Endothelial cell of umbilical vein (primary cell): ENCODE data around the gene EPYC. TPM values are rescaled to one million over a fixed set of nuclear protein-coding genes. Genes with fewer than 3 reads are reported as not detected.

Experiments
- BruUV-seq: library from RNA; stranded (reverse); fragments of 400-500 nt; replicated peaks from 2 replicates; lab custom pipeline; 2021; lab: Mats Ljungman, UMichigan
- CTCF ChIA-PET: fragments of 300-600, 350-600 bp; sonication (Branson Sonifier 250); formaldehyde crosslinking; loops from one replicate; lab custom pipeline; 2021; ENCODE audit warnings: antibody characterized with exemption, inconsistent platforms; lab: Charles Lee
- POLR2A ChIA-PET: fragments of 300-600, 350-600 bp; sonication (Branson Sonifier 250); formaldehyde crosslinking; loops from one replicate; lab custom pipeline; 2021; ENCODE audit warnings: antibody characterized with exemption, inconsistent platforms; lab: Charles Lee
- DNase-seq: peaks from one replicate; pipeline ENCODE4 v3.0.0-alpha.2; 2011; ENCODE audit warnings: low read depth, low spot score
- FAIRE-seq: peaks from 2 replicates; lab custom pipeline; 2011; peaks lifted over from hg19 to GRCh38; lab: Jason Lieb, UNC
- H2AFZ ChIP-seq: 2 replicates; pipeline ENCODE4 v1.6.0; 2012; ENCODE audit warnings: low read depth, low read length, control low read depth, inconsistent platforms
- H3K27ac ChIP-seq: 2 replicates; pipeline ENCODE4 v1.5.1; 2011; ENCODE audit warnings: low read depth, mild to moderate bottlenecking, control low read depth, low read length, moderate library complexity; ENCODE audit not compliant: insufficient read depth
- H3K27me3 ChIP-seq, 2 experiments: 2 replicates each; pipeline versions ENCODE4 v1.6.0 to v1.6.1; 2011; ENCODE audit warnings: low read length in 2 of 2, mixed read lengths in 1 of 2; ENCODE audit not compliant: control insufficient read depth in 2 of 2, insufficient read depth in 2 of 2
- H3K36me3 ChIP-seq, 2 experiments: 2 replicates in 1 of 2; 3 replicates in 1 of 2; pipeline ENCODE4 v1.5.1; 2011; ENCODE audit warnings: low read length in 2 of 2, mild to moderate bottlenecking in 1 of 2, moderate library complexity in 1 of 2; ENCODE audit not compliant: control insufficient read depth in 2 of 2, insufficient read depth in 2 of 2; ENCODE audit errors: extremely low read depth in 1 of 2
- H3K4me1 ChIP-seq: 3 replicates; pipeline ENCODE4 v1.5.1; 2011; ENCODE audit warnings: mild to moderate bottlenecking, low read length; ENCODE audit not compliant: control insufficient read depth, insufficient read depth; ENCODE audit errors: extremely low read depth
- H3K4me2 ChIP-seq: 2 replicates; pipeline ENCODE4 v1.6.1; 2011; ENCODE audit warnings: low read length, control low read depth, mixed read lengths; ENCODE audit not compliant: insufficient read depth
- H3K4me3 ChIP-seq, 3 experiments: fragments of 200-600 bp in 1 of 3; sonication (generic), shearing (Covaris generic) in 1 of 3; replicated peaks in 1 of 3; 2 replicates each; pipeline ENCODE4 v1.5.1; 2011 to 2016; ENCODE audit warnings: control low read depth in 3 of 3, low read length in 3 of 3, mild to moderate bottlenecking in 2 of 3, inconsistent platforms in 1 of 3, low read depth in 1 of 3, moderate library complexity in 1 of 3; ENCODE audit not compliant: insufficient read depth in 1 of 3
- H3K79me2 ChIP-seq: 2 replicates; pipeline ENCODE4 v1.6.0; 2012; ENCODE audit warnings: low read length, inconsistent platforms; ENCODE audit not compliant: control insufficient read depth, insufficient read depth
- H3K9ac ChIP-seq: replicated peaks from 2 replicates; pipeline ENCODE3; 2011; ENCODE audit warnings: low read length, control low read depth; ENCODE audit not compliant: insufficient read depth; ENCODE audit errors: extremely low read depth
- H3K9me1 ChIP-seq: replicated peaks from 3 replicates; pipeline ENCODE4 v1.6.0; 2011; ENCODE audit warnings: mild to moderate bottlenecking, low read length; ENCODE audit not compliant: control insufficient read depth, insufficient read depth; ENCODE audit errors: extremely low read depth
- H3K9me3 ChIP-seq: replicated peaks from 2 replicates; pipeline ENCODE4 v1.5.1; 2012; ENCODE audit warnings: low read length, inconsistent platforms; ENCODE audit not compliant: control insufficient read depth, insufficient read depth
- H4K20me1 ChIP-seq: replicated peaks from 2 replicates; pipeline ENCODE3; 2011; ENCODE audit warnings: mild to moderate bottlenecking, low read length; ENCODE audit not compliant: control insufficient read depth, insufficient read depth; ENCODE audit errors: extremely low read depth
- CTCF ChIP-seq, 2 donors: IDR thresholded peaks; 1 replicate in 1 of 2; 2 replicates in 1 of 2; pipeline ENCODE4 v1.5.1; 2011; ENCODE audit warnings: low read length in 2 of 2, mild to moderate bottlenecking in 2 of 2, moderate library complexity in 2 of 2, control low read depth in 1 of 2, inconsistent platforms in 1 of 2, low read depth in 1 of 2; ENCODE audit not compliant: insufficient read depth in 1 of 2; ENCODE audit errors: extremely low read depth in 1 of 2
- EZH2 ChIP-seq: IDR thresholded peaks from 2 replicates; pipeline ENCODE4 v1.6.1; 2012; ENCODE audit warnings: borderline replicate concordance, low read depth, mild to moderate bottlenecking, moderate library complexity, low read length, inconsistent platforms; ENCODE audit not compliant: severe bottlenecking
- FOS ChIP-seq: IDR thresholded peaks from 2 replicates; pipeline ENCODE4 v1.6.1; 2011; ENCODE audit warnings: mild to moderate bottlenecking, low read length, moderate library complexity, borderline replicate concordance; ENCODE audit not compliant: insufficient read depth
- GATA2 ChIP-seq: IDR thresholded peaks from 2 replicates; pipeline ENCODE4 v1.7.0; 2011; ENCODE audit warnings: low read depth, mild to moderate bottlenecking, moderate library complexity, mixed read lengths, low read length; ENCODE audit not compliant: insufficient read length, insufficient read depth
- JUN ChIP-seq: IDR thresholded peaks from 2 replicates; pipeline ENCODE4 v1.6.1; 2011; ENCODE audit warnings: borderline replicate concordance, low read depth; ENCODE audit not compliant: insufficient read length, insufficient read depth
- MYC ChIP-seq: IDR thresholded peaks from one replicate; pipeline ENCODE4 v1.6.1; 2011; ENCODE audit warnings: mild to moderate bottlenecking, low read depth, low read length
- POLR2A ChIP-seq: IDR thresholded peaks from 2 replicates; pipeline ENCODE4 v1.6.1; 2012; ENCODE audit warnings: low read depth, mild to moderate bottlenecking, control low read depth, low read length
- POLR2AphosphoS5 ChIP-seq: IDR thresholded peaks from 2 replicates; pipeline ENCODE4 v1.6.1; 2012; ENCODE audit warnings: low read depth, mild to moderate bottlenecking, control low read depth, low read length, moderate library complexity; ENCODE audit not compliant: insufficient read depth
- dilution Hi-C: fragments of 300-500 bp; cut with MboI; formaldehyde crosslinking; loops from one replicate; pipeline ENCODE4 v1.15.0; 2019; ENCODE audit warnings: low sequenced_read_pairs; ENCODE audit not compliant: extremely low pct_ligation_motif_present
- intact Hi-C: fragments of 100-400 bp; cut with micrococcal nuclease; formaldehyde crosslinking; loops from one replicate; pipeline ENCODE4 v1.10.0; 2022
- polyA plus RNA-seq, 4 experiments: library from polyadenylated mRNA; depleted of rRNA in 3 of 4; stranded (reverse) in 3 of 4; unstranded in 1 of 4; fragments of >200 nt; gene quantifications; 2 replicates each; pipeline versions ENCODE4 v1.2.1 to v1.2.3, GENCODE V29; 2011 to 2012; ENCODE audit warnings: missing spikeins in 1 of 4
- total RNA-seq: library from RNA; stranded (reverse); gene quantifications from 2 replicates; pipeline ENCODE4 v1.2.3, GENCODE V29; 2021
- TF ChIP-seq, protein P1 (sequence below): IDR thresholded peaks from 2 replicates; pipeline ENCODE4 v1.6.1; 2011; ENCODE audit not compliant: insufficient read depth, insufficient read length

Gene EPYC
- total and polyA plus RNA-seq, 2 donors (not counting 3 experiments of a cell fraction or from before 2014, with no cell fraction given), result not detected

DNA sequence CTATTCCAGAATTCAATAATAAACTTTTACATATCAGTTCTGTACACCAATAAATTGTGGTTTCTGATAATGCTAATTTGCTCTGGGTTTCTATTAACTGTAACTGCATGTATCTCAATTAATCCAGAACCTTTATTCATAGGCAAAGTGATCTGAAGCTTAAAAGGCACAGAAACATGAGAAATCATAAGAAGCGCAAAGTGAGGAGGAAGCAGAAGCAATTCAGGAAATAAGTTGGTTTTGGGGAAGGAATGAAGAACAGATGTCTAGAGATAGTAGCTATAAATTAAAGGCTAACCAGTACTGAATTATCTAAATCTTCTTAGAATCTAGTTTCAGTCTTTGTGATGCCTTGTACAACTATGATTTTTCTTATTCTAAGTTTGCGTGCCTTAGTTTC, 28.5 kb upstream of the EPYC start:
- no peak for DNase-seq
- FAIRE-seq, result no peak
- Histone ChIP-seq H2AFZ (no peak overlapping the region), H3K9me1 (no peaks in the 10 kb centered on the region), H3K27me3 (no peaks in the 10 kb centered on the region), H3K4me2 (no peak overlapping the region), H4K20me1 (no peaks in the 10 kb centered on the region), H3K9me3 (no peaks in the 10 kb centered on the region), H3K4me1 (no peaks in the 10 kb centered on the region), H3K27ac (no peak overlapping the region), H3K9ac (no peak overlapping the region), H3K4me3 (no peak overlapping the region), H3K79me2 (no peaks in the 10 kb centered on the region), H3K36me3 (no peaks in the 10 kb centered on the region)
- ChIA-PET POLR2A (no interaction called here), CTCF (no interaction called here)
- dilution Hi-C loops (no loop called here), intact Hi-C loops (no loop called here)
- TF ChIP-seq EZH2, result no peak
- TF ChIP-seq FOS, result no peak
- no peak for TF ChIP-seq GATA2
- TF ChIP-seq POLR2AphosphoS5, result no peak
- no peak for TF ChIP-seq MYC
- TF ChIP-seq, protein P1, sequence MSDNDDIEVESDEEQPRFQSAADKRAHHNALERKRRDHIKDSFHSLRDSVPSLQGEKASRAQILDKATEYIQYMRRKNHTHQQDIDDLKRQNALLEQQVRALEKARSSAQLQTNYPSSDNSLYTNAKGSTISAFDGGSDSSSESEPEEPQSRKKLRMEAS, result no peak
- TF ChIP-seq POLR2A, result no peak
- TF ChIP-seq JUN, result no peak
- no peak for TF ChIP-seq CTCF (IDR thresholded peaks at IDR 0.05; ENCODE audit: extremely low read depth in 1 of 2, insufficient read depth in 1 of 2, low read depth in 1 of 2, low read length in 2 of 2)
- no TSS peak for BruUV-seq
